ENCODE results near the gene LBP. TPM values are rescaled to one million over a fixed set of nuclear protein-coding genes. Genes with fewer than 3 reads are reported as not detected.
"Not testable (repeated sequence)": the region's sequence is repeated elsewhere in the genome, so short reads cannot be mapped to it uniquely, and the experiment has no call there.

The LBP gene
- total RNA-seq, 1 donor, result 1.8 TPM

- no peak overlapping the region for H2AFZ ChIP-seq (ENCODE audit: low read length)
- no peak overlapping the region for H3K27ac ChIP-seq (ENCODE audit: low read depth, low read length)
- peak; percentile 66 for DNase-seq (ENCODE audit: insufficient read length, low spot score, missing footprints)
- H3K4me3 ChIP-seq (ENCODE audit: insufficient read depth, low read length), result no peak overlapping the region
- H3K36me3 ChIP-seq (ENCODE audit: insufficient read depth, low read length), result no peaks in the 10 kb centered on the region
- H3K79me2 ChIP-seq (ENCODE audit: insufficient read depth, low read length), result no peaks in the 10 kb centered on the region
- H3K9me3 ChIP-seq (ENCODE audit: low read depth, low read length), result peaks cover 5% of the 10 kb centered on the region
- no peaks in the 10 kb centered on the region for H3K4me1 ChIP-seq (ENCODE audit: insufficient read depth, low read length)
- H3K27me3 ChIP-seq (ENCODE audit: insufficient read depth, low read length), result peaks cover 35% of the 10 kb centered on the region
- no peak overlapping the region for H3K4me2 ChIP-seq (ENCODE audit: insufficient read depth, low read length)
- TF ChIP-seq CTCF (IDR thresholded peaks at IDR 0.05; ENCODE audit: extremely low read depth, low read depth, low read length), result peak; percentile 48
- H4K20me1 ChIP-seq (ENCODE audit: insufficient read depth, low read length), result no peaks in the 10 kb centered on the region
These were observed 8.6 kb upstream of the LBP start for GRCh38 chr20:38337561-38338140.

GRCh38 chr20:38338849-38339520, 7.3 kb upstream of the LBP start:
- Histone ChIP-seq H2AFZ (ENCODE audit: low read length) (no peak overlapping the region), H4K20me1 (ENCODE audit: insufficient read depth, low read length) (no peaks in the 10 kb centered on the region), H3K9me3 (ENCODE audit: low read depth, low read length) (peaks cover 5% of the 10 kb centered on the region), H3K4me2 (ENCODE audit: insufficient read depth, low read length) (no peak overlapping the region), H3K4me1 (ENCODE audit: insufficient read depth, low read length) (no peaks in the 10 kb centered on the region), H3K36me3 (ENCODE audit: insufficient read depth, low read length) (no peaks in the 10 kb centered on the region), H3K27ac (ENCODE audit: low read depth, low read length) (no peak overlapping the region), H3K27me3 (ENCODE audit: insufficient read depth, low read length) (peaks cover 31% of the 10 kb centered on the region), H3K4me3 (ENCODE audit: insufficient read depth, low read length) (no peak overlapping the region), H3K79me2 (ENCODE audit: insufficient read depth, low read length) (no peaks in the 10 kb centered on the region)
- TF ChIP-seq CTCF (IDR thresholded peaks at IDR 0.05; ENCODE audit: extremely low read depth, low read depth, low read length), result peak; percentile 37
- DNase-seq (ENCODE audit: insufficient read length, low spot score, missing footprints), result peak; percentile 86

- H3K4me2 ChIP-seq (ENCODE audit: insufficient read depth, low read length); H2AFZ ChIP-seq (ENCODE audit: low read length): not testable (repeated sequence)
- H3K27me3 ChIP-seq (ENCODE audit: insufficient read depth, low read length), result peaks cover 31% of the 10 kb centered on the region
These were observed 6.8 kb upstream of the LBP start for GRCh38 chr20:38339521-38339896.

GRCh38 chr20:38339997-38340396, 6.3 kb upstream of the LBP start:
- Histone ChIP-seq H3K4me1 (ENCODE audit: insufficient read depth, low read length) (no peaks in the 10 kb centered on the region), H2AFZ (ENCODE audit: low read length) (no peak overlapping the region)
- TF ChIP-seq CTCF (IDR thresholded peaks at IDR 0.05; ENCODE audit: extremely low read depth, low read depth, low read length), result no peak

More at GRCh38 chr20:38339521-38339896, 6.8 kb upstream of the LBP start:
- H3K4me1 ChIP-seq (ENCODE audit: insufficient read depth, low read length); DNase-seq (ENCODE audit: insufficient read length, low spot score, missing footprints); H3K79me2 ChIP-seq (ENCODE audit: insufficient read depth, low read length); H3K9me3 ChIP-seq (ENCODE audit: low read depth, low read length); H3K27ac ChIP-seq (ENCODE audit: low read depth, low read length); H3K4me3 ChIP-seq (ENCODE audit: insufficient read depth, low read length); H3K36me3 ChIP-seq (ENCODE audit: insufficient read depth, low read length); H4K20me1 ChIP-seq (ENCODE audit: insufficient read depth, low read length): not testable (repeated sequence)

More at GRCh38 chr20:38339997-38340396, 6.3 kb upstream of the LBP start:
- Histone ChIP-seq H3K4me2 (ENCODE audit: insufficient read depth, low read length) (no peak overlapping the region), H3K27me3 (ENCODE audit: insufficient read depth, low read length) (peaks cover 27% of the 10 kb centered on the region), H3K36me3 (ENCODE audit: insufficient read depth, low read length) (no peaks in the 10 kb centered on the region), H3K4me3 (ENCODE audit: insufficient read depth, low read length) (no peak overlapping the region), H3K27ac (ENCODE audit: low read depth, low read length) (no peak overlapping the region), H3K79me2 (ENCODE audit: insufficient read depth, low read length) (no peaks in the 10 kb centered on the region), H4K20me1 (ENCODE audit: insufficient read depth, low read length) (no peaks in the 10 kb centered on the region), H3K9me3 (ENCODE audit: low read depth, low read length) (peaks cover 5% of the 10 kb centered on the region)
- DNase-seq (ENCODE audit: insufficient read length, low spot score, missing footprints), result no peak

Data from osteoblast (primary cell).